ENCODE measurements around the gene DGAT2L6. TPM values are rescaled to one million over a fixed set of nuclear protein-coding genes. Genes with fewer than 3 reads are reported as not detected.
A peak's percentile ranks its signal among the peaks of the same experiment; 100 is the strongest.

DGAT2L6 gene, protein sequence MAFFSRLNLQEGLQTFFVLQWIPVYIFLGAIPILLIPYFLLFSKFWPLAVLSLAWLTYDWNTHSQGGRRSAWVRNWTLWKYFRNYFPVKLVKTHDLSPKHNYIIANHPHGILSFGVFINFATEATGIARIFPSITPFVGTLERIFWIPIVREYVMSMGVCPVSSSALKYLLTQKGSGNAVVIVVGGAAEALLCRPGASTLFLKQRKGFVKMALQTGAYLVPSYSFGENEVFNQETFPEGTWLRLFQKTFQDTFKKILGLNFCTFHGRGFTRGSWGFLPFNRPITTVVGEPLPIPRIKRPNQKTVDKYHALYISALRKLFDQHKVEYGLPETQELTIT
- not detected in 2 replicates for total RNA-seq (2014; rRNA removed; shearing (Covaris generic))
- polyA plus RNA-seq (2015; cell fraction: cytosol; rRNA removed), result not detected in 2 replicates
- polyA plus RNA-seq (2015; cell fraction: nucleus; rRNA removed), result not detected in 2 replicates

DNA sequence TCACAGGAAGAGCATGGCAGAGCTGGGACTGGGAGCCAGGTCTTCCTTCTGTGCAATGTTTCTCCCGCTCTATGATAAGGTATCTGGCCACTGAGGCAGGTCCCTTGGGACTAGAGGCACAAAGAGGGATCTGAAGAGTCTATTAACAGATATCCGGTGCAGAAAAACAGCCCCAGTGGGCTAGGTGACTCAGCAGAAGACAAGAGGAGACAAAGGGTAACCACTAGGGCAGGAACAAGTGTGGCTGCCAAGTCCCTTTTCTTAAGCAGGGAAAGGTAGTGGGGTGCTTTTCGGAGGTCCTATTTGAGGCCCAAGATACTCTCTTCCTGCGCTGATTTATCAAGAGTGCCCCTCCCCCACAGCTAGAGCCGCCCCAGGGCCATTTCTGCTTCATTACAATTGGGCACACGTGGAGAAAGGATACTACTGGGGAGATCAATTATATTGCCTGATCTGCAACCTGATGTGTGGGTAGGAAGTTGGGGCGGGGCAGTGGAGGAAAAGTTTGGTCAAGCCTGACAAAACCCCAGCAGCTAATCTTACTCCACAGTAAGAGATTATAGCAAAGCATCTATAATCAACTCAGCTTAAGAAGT is at the start of gene DGAT2L6:
Gene DGAT2L6 (plus strand): TSS at position 546 of the 596 bp plus-strand sequence. CDS start 100 bp downstream, outside the sequence.
- DNase-seq (ENCODE audit: low read depth), result peak; percentile 42

DNA sequence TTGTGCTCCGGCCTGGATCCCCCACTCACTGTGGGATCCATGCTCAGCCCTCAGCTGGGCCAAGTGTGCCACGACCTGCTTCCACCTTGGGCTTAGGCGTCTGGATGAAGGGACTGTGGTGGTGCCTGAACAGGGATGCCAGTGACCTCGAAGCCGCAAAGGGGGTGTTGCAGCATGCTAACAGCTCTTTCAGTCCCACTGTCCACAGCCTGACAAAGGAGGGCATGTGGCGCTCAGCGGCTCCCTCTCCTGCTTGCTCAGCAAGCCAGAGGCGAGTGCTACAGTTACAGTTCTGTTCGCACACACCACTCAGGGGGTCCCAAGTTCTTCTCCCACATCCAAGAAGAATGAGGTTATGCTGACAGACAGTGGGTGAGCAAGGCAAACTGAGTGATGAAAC is 49.2 kb upstream of the DGAT2L6 start:
- DNase-seq (ENCODE audit: low read depth), result no peak

DNA sequence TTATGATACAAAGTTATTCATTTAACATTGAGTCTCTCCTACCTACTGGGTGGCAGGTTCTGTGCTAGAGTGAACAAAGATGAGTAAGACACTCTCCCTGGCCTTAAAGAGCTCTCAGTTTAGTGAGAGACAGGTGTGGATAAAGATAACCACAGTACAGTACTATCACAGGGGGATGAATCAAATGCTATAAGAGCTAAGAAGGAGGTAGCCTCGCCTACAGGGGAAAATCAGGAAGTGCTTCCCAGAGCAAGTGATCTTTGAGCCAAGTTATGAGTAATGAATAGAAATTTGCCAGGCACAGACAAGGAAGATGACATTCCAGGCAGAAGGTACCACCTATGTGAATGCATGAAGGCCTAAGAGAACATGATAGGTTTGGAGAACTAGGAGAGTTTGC is 47.5 kb upstream of the DGAT2L6 start:
- DNase-seq (ENCODE audit: low read depth), result peak; percentile 69

DNA sequence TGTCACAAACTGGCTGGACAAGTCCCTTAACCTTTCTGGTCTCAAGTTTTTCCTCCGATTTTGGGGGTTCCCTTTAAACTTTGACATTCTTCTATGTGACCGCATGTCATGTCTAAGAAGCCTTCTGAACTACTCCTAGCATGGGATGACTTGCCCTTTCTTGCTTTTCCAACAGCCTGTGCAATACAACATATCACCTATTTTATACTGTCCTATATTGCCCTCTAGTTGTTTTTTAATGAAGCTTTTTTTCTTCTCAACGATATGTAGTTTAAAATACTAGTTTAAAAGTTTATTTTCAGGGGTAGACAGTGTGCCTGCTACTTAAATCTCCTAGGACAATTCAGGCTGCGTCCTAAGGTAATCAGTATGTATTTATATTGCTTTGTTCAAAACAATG is 45.1 kb upstream of the DGAT2L6 start:
- peak; percentile 8 for DNase-seq (ENCODE audit: low read depth)

DNA sequence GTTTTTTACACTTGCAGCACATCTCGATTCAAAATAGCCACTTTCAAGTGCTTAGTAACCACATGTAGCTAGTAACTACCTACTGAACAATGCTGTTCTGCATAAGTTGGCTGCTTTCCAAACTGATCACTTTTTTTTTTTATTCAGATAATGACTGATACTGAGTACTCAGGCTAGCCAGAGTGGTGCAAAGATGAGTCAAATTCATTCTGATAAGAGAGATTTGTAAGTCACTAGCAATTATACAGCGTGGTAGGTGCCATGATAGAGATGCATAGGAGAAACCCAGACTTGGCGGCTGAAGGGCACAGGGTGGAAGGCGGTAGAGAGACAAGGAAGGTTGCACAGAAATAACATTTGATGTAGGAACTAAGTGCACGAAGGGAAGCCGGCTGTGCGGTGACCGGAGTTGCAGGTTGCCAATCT is 44.4 kb upstream of the DGAT2L6 start:
- DNase-seq (ENCODE audit: low read depth), result no peak

DNA sequence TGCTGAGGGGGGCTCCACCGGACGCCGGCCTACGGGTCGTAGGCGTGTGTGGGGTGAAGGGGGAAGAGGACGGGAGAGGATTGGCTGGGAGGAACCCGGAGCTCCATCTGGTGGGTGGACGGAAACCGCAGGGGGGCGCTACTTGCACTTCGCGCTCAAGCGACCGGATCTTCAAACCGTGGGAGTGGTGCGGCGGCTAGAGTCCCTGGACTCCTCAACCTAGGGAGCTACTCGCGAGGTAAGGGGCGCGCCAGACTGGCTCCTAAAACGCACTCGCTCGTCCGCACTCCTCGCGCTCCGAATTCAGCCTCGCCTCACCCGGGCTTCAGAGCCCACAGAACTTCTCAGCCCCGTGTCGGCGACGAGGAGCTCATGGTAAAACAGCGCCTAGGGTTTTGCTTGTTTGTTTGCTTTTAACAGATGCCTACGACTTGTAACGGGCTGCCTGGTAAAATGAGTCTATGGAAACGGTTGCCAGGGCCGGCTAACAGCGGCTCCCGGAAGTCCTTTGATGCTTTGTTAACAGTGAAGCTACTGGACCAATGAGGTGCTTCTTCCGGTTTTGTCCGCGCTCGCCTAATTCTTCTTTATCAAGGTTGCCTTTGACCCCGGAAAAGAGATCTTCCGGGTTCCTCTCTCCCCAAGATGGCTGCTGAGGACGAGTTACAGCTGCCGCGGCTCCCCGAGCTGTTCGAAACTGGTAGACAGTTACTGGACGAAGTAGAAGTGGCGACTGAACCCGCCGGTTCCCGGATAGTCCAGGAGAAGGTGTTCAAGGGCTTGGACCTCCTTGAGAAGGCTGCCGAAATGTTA is 43.8 kb upstream of the DGAT2L6 start, which contains the start of gene IGBP1:
Gene IGBP1 (plus strand): TSS at position 145 of the 813 bp plus-strand sequence. CDS start 501 bp downstream, at position 646.
- DNase-seq (ENCODE audit: low read depth), result peak; percentile 92

DNA sequence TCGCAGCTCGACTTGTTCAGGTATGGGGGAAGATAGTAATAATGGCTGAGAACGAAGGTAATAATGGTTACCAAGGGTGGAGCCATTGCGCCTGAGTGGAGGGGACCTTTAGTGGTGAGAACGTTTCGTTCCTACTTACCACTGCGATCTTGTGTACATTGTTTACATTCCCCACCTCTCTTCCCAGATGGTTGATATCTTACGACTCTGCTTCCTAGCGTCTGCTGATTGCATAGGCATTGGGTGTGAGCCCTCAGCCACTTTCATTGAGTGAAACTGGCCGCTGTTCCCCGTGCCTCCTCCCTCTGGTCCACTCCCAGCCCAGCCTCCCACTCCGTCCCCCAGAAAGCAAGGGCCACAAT is 43.2 kb upstream of the DGAT2L6 start:
- no peak for DNase-seq (ENCODE audit: low read depth)

DNA sequence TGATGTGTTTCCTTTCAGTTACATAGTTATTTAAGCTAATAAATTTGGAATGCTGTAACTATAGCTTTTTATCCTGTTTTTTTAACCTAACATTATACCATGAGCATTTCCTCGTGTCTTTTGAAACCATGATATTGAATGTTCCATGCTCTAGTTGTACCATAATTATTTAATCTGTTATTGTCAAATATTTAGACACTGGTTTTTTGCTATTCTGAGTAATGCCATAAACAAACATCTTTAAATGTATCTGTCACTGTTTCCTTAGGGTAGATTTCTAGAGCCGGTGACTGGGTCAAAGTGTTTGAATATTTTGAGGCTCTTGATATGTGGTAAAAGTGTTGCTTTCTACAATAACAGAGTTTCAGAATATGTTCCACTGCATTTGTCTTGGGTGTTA is 38.7 kb upstream of the DGAT2L6 start:
- DNase-seq (ENCODE audit: low read depth), result no peak

DNA sequence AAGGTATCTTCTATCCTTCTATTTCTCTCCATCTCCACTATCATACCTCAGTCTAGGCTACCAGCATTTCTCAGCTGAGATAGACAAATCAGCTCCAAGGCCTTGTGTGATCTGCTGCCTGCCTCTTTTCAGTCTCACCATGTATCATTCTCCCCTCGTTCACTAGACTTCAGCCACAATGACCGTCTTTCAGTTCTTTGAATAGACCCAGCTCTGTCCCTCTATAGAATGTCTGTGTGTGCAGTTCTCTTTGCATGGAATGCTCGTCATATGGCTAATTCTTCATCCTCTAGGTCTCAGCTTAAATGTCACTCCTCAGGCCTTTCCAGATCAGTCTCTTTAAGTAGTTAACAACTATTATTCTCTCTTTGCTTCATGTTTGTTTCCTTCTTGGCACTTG is 37.5 kb upstream of the DGAT2L6 start:
- DNase-seq (ENCODE audit: low read depth), result no peak

DNA sequence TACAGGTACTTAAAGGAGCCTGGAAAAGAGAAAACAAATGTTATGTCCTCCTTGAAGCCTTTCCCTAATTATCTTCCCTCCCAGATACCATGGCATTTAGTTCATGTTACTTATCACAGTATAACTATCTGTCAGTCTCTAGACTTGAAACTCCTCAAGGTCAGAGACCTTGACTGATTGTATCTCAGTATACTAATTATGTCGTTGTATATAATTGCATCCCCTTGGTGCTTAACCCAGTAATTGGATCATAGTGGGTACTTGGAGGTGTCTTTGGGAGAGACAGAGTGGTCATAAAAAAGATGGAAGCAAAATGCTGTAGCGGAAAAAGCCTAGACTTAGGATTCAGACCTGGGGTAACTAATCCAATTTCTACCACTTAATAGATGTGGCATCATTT is 35.9 kb upstream of the DGAT2L6 start:
- DNase-seq (ENCODE audit: low read depth), result no peak

DNA sequence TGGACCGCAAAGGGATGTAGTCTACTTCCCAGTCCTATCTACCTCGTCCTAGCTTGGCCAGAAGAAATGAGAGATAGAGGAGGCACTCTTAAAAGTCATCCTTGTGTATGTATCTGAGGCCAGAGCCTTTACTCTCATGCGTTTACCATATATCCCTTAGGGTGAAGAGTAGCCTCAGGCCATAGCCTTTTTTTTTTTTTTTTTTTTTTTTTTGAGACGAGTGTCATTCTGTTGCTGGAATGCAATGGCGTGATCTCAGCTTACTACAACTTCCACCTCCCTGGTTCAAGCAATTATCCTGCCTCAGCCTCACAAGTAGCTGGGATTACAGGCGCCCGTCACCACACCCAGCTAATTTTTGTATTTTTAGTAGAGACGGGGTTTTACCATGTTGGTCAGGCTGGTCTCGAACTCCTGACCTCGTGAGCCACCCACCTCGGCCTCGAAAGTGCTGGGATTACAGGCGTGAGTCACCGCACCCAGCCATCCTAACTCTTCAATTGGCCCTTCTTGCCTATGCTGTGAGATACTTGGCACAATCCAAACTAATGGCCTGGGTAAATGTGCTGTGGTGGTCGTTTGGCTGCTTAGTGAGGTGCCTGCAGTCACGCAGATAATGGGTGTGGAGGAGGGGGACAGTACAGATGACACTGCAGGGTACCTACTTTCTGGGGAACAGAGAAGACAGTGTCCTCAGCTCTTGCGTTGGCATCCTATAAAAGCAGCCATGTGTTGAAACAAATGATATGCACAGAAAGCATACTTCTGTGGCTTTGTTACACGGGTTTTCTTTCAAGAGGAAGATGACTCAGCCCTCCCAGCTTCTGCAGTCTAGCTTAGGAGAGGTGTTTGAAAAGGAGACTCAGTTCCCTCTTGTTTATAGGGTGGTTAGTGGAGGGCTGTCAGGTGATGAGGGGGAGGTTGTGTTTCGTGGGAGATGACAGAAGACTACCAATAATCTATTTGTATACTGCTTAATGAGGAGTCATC is 10.4 kb upstream of the DGAT2L6 start:
- DNase-seq (ENCODE audit: low read depth), result peak; percentile 86

DNA sequence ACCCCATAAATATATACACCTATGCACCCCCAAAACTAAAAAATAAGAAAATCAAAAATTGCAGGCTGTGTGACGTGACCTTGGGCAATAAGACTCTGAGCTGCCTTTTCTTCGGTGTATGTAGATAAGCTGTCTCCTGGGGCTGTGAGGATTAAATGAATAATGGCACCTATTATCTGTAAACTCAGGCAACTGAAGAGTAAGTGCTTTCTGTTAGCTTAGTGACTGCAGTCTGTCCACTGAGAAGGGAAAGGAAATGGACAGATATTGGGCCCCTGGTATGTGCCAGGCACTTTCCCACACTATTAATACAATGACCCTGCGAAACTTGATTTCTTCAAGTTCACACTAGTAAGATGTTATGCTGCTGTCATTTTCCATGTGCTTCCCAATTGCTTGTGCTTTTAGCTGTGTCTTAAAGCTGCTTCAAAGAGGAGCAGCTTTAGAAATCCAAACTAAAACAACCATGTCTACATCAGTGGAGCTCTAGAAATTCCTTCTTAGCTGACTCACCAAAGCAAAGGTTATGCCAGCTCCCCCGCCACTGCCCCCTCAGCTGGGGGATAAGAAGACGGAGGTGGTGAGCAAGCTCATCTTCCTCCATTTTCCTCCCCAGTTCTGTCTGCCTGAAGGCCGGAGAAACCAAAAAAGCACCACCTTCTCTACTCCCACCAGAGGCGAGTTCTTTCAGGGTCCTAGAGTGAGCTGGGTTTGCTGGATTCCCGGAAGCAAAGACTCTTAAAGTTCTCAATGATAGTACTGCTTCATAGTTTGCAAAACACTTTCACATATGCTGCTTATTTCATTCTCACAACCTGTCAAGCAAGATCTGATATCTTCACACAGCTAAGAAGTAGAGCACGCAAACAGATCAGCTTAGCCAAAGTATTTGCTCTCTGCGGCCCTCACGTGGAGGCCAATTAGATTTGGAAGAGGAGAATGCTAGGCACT is 8.8 kb upstream of the DGAT2L6 start:
- peak; percentile 85 for DNase-seq (ENCODE audit: low read depth)

DNA sequence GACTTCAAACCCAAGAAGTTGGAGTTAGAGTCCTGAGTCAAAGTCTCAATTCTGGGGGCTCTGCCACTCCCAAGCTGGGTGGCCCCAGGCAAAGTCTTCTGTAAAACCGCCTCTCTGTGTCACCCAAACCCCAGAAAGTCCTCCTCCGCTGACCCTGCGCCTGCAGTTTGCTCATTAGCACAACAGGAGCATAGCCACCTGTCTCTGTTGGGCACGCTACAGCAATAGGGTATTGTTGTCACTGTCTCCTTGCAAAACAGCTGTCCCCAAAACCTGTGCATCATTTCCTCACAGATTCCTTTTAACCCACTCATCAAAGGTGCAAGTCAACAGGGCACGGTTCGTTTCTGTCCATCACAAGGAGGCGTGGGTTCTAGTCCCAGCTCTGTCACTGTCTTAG is 8.0 kb upstream of the DGAT2L6 start:
- DNase-seq (ENCODE audit: low read depth), result no peak

DNA sequence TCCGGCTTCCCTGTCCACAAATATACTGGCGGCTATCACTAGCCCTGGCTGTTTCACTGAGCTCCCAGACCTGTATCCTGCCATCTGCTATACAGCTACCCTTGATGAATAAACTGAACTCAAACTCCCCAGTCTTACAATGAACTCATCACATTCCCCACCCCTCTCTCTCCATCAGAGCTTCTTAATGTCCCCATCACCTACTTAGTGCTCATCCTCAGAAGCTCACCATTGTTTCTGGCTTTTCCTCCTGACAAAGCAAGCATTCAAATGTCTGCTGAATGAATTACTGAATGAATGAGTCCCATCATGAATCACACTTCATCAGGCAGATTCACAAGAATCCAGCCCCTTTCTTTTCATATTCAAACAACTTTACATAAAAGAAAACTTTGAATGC is 5.7 kb upstream of the DGAT2L6 start:
- peak; percentile 69 for DNase-seq (ENCODE audit: low read depth)

DNA sequence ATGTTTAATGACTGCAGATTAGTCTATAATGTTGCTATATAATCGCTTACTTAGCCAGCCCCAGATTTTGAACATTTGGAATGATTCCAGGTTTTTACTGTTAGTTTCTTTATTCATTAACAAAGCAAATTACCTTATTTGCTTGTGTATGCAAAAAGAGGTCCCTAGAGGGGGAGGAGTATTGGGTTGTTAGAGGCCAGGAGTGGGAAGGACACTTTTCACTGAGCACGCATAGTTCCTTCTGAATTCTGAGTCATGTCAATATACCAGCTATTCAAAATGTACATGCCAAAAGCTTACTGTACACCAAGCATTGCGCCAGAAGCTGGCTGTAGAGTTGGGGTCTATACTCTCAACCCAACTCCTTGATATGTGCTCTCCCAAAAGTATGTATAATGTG is 5.1 kb upstream of the DGAT2L6 start:
- DNase-seq (ENCODE audit: low read depth), result no peak

DNA sequence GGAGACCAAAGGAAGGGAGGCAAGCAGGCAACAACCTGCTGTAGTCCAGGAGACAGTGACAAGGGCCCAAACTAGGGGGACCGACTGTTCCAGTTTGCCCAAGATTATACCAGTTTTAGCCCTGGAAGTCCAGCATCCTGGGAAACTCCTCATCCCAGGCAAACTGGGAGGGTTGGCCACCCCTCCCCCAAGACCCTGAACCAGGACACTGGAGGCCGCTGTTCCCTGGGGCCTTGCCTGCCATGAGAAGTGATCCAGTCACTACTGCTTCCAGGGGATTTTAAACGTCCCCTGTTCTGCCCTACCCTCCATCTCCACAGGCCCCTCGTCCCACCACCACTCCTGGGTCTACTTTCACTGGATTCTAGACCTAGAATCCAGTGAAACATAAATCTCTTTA is 4.3 kb upstream of the DGAT2L6 start:
- DNase-seq (ENCODE audit: low read depth), result no peak

DNA sequence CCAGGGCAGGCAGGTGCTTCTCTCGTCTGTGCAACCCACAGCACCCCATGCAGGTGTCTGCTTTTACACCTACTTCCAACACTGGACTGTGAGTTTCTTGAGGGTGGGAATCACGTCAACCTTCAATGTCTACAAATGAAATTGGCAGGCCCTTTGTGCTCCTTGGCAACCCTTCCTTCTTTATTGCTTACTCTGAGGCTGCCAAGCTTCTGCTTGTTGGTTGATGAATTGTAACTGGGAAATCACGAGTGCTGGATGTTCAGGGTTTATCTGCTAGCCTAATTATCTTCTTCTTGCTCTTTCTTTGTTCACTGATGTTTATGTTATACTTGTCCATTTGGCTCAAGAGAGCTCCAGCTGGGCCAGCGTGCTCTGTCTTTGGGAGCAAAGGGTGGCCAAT is 2.5 kb upstream of the DGAT2L6 start:
- no peak for DNase-seq (ENCODE audit: low read depth)

DNA sequence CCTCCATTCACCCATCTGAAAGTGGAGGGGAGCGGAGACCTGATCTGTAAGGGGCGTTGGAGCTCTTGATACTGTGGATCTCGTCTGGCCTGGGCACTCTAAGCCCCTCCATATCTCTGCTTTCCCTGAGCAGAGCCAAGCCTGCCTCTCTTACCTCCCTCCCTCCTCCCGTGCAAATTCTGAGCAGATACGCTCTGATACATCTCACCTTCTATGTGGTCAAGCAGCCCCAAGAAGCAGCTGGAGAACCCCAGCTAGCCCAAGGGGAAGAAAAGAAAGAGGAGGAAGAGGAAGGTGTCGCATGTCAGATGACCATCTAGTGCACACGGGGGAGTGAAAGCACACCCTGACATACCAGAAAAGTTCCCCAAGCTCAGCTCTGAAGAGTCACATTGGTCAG is 1.9 kb upstream of the DGAT2L6 start:
- DNase-seq (ENCODE audit: low read depth), result no peak

DNA sequence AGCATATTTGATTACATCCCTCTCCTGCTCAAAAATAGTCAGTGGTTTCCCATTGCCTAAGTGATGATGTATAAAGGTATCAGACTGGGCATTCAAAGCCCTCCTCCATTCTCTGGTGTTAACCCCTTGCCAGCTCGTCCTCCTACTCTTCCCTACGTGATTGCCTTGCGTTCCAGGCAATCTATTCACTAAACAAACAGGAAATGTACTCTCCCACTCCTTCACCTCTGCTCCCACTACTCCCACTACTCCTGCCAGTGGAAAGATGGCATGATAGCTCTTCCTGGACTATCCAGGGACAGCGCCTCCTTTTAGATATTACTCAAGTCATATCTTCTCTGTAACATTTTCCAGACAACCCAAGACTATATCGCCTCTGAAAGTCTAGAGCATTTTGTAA is 5.8 kb downstream of the DGAT2L6 start:
- DNase-seq (ENCODE audit: low read depth), result peak; percentile 72

DNA sequence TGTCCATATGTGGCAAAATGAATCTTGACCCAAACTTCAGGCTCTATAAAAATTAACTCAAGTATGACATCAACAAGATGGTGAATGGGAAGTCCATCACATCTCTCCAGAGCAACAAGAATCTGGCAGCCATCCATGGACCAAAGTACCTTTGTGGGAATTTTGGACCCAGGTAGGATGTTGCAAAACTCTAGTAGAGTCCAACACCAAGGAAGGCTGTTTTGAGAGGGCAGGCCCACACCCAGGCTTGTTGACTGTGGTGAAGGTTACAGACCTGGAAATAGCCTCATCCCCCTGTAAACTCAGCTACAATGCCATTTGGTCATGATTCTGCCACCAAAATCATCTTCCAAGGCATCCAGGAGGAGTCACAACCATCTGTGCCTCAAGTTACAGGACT is 12.9 kb downstream of the DGAT2L6 start:
- DNase-seq (ENCODE audit: low read depth), result no peak
